ENCODE measurements around the gene BAHD1. TPM values are rescaled to one million over a fixed set of nuclear protein-coding genes. Genes with fewer than 3 reads are reported as not detected.
"Not testable (repeated sequence)": the region's sequence is repeated elsewhere in the genome, so short reads cannot be mapped to it uniquely, and the experiment has no call there.

The BAHD1 gene
- total RNA-seq, 2 donors from 2014 or later = 20.8 to 21.9 TPM

GRCh38 chr15:40443255-40443654 lies 2.5 kb downstream of the BAHD1 start:
- Mint-ChIP-seq H3K36me3 (ENCODE audit: insufficient read depth in 2 of 2) (peaks cover 0 to 2% of the 10 kb centered on the region in 2 donors), H3K4me3 (peak overlapping the region; percentile 90 to 93), H3K9me3 (no peaks in the 10 kb centered on the region), H3K27ac (no peak overlapping the region), H3K27me3 (ENCODE audit: low read depth) (peaks cover 21% of the 10 kb centered on the region), H3K4me1 (ENCODE audit: low read depth) (peaks cover 47% of the 10 kb centered on the region)
- DNase-seq (no peak), ATAC-seq (replicated peaks in 1 of 2) (no peak)

- peaks cover 0 to 2% of the 10 kb centered on the region in 2 donors for H3K36me3 Mint-ChIP-seq (ENCODE audit: insufficient read depth in 2 of 2)
- H3K4me1 Mint-ChIP-seq (ENCODE audit: low read depth) = peaks cover 48% of the 10 kb centered on the region
- no peaks in the 10 kb centered on the region for H3K9me3 Mint-ChIP-seq
- ATAC-seq (replicated peaks in 1 of 2) (no peak), DNase-seq (no peak)
- peak overlapping the region in 1 of 2 donors; percentile 6 for H3K4me3 Mint-ChIP-seq
- peaks cover 15% of the 10 kb centered on the region for H3K27me3 Mint-ChIP-seq (ENCODE audit: low read depth)
- peak overlapping the region; percentile 12 for H3K27ac Mint-ChIP-seq
Measured at GRCh38 chr15:40443846-40444245, 3.1 kb downstream of the BAHD1 start.

- ATAC-seq (replicated peaks in 1 of 2) = no peak
- H3K9me3 Mint-ChIP-seq = no peaks in the 10 kb centered on the region
- no peak overlapping the region for H3K4me3 Mint-ChIP-seq
- H3K27me3 Mint-ChIP-seq (ENCODE audit: low read depth) = peaks cover 6% of the 10 kb centered on the region
- no peak overlapping the region for H3K27ac Mint-ChIP-seq
- peaks cover 0 to 2% of the 10 kb centered on the region in 2 donors for H3K36me3 Mint-ChIP-seq (ENCODE audit: insufficient read depth in 2 of 2)
- H3K4me1 Mint-ChIP-seq (ENCODE audit: low read depth) = peaks cover 53% of the 10 kb centered on the region
- DNase-seq = no peak
Measured at GRCh38 chr15:40444736-40445135, 4.0 kb downstream of the BAHD1 start.

- Mint-ChIP-seq H3K4me3 (no peak overlapping the region), H3K9me3 (no peaks in the 10 kb centered on the region), H3K36me3 (ENCODE audit: insufficient read depth in 2 of 2) (no peaks in the 10 kb centered on the region), H3K27ac (peak overlapping the region; percentile 34), H3K4me1 (ENCODE audit: low read depth) (peaks cover 54% of the 10 kb centered on the region), H3K27me3 (ENCODE audit: low read depth) (no peaks in the 10 kb centered on the region)
- DNase-seq (no peak), ATAC-seq (replicated peaks in 1 of 2) (no peak)
Measured at GRCh38 chr15:40445421-40445922, 4.7 kb downstream of the BAHD1 start.

DNA sequence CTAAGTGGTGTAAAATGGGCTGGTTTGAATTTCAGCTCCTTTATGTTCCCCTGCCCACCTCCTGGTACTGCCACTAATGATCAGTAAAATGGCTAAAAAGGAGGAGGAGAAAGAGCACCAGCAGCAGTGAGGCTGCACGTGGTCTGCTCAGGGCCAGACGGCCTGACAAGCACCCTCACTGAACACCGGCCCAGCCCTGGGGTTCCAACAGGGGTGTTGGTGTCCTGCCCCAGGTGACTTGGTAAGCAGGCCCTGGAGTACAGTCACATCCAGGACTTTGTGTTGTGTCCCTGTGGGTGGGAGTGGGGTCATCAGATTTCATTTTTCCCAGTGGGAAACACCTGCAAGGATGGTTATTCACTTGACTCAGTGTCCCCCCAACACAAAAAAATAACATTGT lies 5.4 kb downstream of the BAHD1 start:
- ATAC-seq (replicated peaks in 1 of 2) (no peak), DNase-seq (no peak)
- H3K9me3 Mint-ChIP-seq = no peaks in the 10 kb centered on the region
- no peaks in the 10 kb centered on the region for H3K27me3 Mint-ChIP-seq (ENCODE audit: low read depth)
- H3K4me1 Mint-ChIP-seq (ENCODE audit: low read depth) = peaks cover 59% of the 10 kb centered on the region
- H3K27ac Mint-ChIP-seq = no peak overlapping the region
- no peak overlapping the region for H3K4me3 Mint-ChIP-seq
- no peaks in the 10 kb centered on the region for H3K36me3 Mint-ChIP-seq (ENCODE audit: insufficient read depth in 2 of 2)

DNA sequence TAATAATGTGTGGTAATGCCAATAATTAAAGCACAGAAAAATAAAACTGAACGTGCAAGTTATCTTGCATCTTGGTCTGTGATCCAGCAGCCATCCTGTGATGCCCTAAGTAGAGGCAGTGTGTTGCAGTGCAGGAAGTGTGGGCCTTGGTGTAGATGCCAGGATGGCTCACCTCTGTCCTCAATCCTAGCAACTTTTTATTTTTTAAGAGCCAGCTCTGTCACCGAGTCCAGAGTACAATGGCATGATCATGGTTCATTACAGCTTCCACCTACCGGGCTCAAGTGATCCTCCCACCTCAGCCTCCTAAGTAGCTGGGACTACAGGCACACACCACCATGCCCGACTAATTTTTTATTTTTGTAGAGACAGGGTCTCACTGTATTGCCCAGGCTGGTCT lies 7.6 kb downstream of the BAHD1 start:
- Mint-ChIP-seq H3K27ac (no peak overlapping the region), H3K9me3 (no peaks in the 10 kb centered on the region), H3K27me3 (ENCODE audit: low read depth) (no peaks in the 10 kb centered on the region), H3K36me3 (ENCODE audit: insufficient read depth in 2 of 2) (no peaks in the 10 kb centered on the region), H3K4me1 (ENCODE audit: low read depth) (peaks cover 70% of the 10 kb centered on the region), H3K4me3 (no peak overlapping the region)
- ATAC-seq (replicated peaks in 1 of 2) (no peak), DNase-seq (no peak)

DNA sequence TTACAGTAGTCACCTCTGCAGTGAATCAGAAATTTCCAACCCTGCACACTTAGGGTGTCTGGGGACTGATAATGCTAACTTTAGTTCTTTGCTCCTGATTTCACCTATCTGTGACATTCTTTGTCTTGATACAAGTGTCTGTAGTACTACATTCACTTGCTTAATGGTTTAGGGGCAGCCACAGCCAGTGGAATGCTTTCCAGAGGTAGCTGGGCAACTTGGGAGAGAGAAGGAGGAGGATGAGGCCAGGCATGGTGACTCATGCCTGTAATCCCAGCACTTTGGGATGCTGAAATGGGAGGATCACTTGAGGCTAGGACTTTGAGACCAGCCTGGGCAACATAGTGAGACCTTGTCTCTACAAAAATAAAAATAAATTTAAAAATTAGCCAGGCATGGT lies 8.5 kb downstream of the BAHD1 start:
- no peak for ATAC-seq (replicated peaks in 1 of 2)
- H3K27me3 Mint-ChIP-seq (ENCODE audit: low read depth) = no peaks in the 10 kb centered on the region
- H3K4me3 Mint-ChIP-seq = no peak overlapping the region
- H3K9me3 Mint-ChIP-seq = no peaks in the 10 kb centered on the region
- DNase-seq = no peak
- H3K27ac Mint-ChIP-seq = no peak overlapping the region
- no peaks in the 10 kb centered on the region for H3K36me3 Mint-ChIP-seq (ENCODE audit: insufficient read depth in 2 of 2)
- peaks cover 70% of the 10 kb centered on the region for H3K4me1 Mint-ChIP-seq (ENCODE audit: low read depth)

DNA sequence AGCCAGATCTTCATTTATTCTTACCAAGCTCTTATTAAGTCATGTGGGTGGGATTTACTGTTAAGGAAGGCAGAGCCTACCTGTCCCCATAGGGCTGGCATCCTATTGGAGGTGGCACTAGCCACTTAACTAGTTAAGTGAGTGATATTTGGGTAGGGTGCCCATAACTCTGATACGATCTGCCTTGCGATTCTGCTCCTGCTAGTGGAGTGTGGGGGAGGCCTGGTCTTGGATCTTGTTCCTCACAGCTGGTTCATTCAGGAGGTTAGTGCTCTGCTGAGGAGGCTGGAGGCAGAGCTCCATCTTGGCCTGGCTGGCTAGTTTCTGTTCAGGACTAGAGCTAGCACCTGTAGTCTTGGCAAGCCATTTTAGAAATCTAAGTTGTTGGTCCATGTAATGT lies 9.3 kb downstream of the BAHD1 start:
- no peaks in the 10 kb centered on the region for H3K27me3 Mint-ChIP-seq (ENCODE audit: low read depth)
- no peaks in the 10 kb centered on the region for H3K36me3 Mint-ChIP-seq (ENCODE audit: insufficient read depth in 2 of 2)
- no peak for DNase-seq
- H3K4me3 Mint-ChIP-seq = no peak overlapping the region
- no peak overlapping the region for H3K27ac Mint-ChIP-seq
- no peak for ATAC-seq (replicated peaks in 1 of 2)
- peaks cover 70% of the 10 kb centered on the region for H3K4me1 Mint-ChIP-seq (ENCODE audit: low read depth)
- no peaks in the 10 kb centered on the region for H3K9me3 Mint-ChIP-seq

GRCh38 chr15:40451527-40452158 lies 10.9 kb downstream of the BAHD1 start:
- Mint-ChIP-seq H3K27ac (no peak overlapping the region), H3K4me3 (peak overlapping the region in 1 of 2 donors; percentile 36), H3K4me1 (ENCODE audit: low read depth) (peaks cover 77% of the 10 kb centered on the region), H3K27me3 (ENCODE audit: low read depth) (no peaks in the 10 kb centered on the region), H3K36me3 (ENCODE audit: insufficient read depth in 2 of 2) (no peaks in the 10 kb centered on the region), H3K9me3 (no peaks in the 10 kb centered on the region)
- no peak for ATAC-seq (replicated peaks in 1 of 2)
- no peak for DNase-seq

GRCh38 chr15:40452296-40453090 lies 11.7 kb downstream of the BAHD1 start:
- peak overlapping the region; percentile 42 to 72 for H3K4me3 Mint-ChIP-seq

DNA sequence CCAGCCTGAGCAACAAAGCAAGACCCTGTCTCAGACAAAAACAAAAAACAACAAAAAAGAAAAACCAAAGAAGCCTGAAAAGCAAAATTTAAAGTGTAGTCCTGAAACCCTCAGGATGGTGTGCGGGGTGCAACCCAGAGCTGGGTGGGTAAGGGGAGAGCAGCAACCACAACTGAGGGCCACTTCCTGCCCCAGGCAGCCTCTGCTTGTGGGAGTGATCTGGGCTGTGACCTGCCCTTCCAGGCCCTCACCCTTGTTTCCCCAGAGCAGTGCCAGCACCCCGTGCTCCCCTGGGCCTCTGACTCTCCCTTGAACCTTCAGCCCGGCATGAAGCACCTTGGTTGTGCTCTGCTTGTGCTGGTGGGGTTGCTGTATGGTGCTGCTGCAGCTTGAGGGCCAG lies 13.2 kb downstream of the BAHD1 start:
- H3K27ac Mint-ChIP-seq = peak overlapping the region; percentile 83
- not testable (repeated sequence) for H3K9me3 Mint-ChIP-seq; H3K27me3 Mint-ChIP-seq (ENCODE audit: low read depth); H3K36me3 Mint-ChIP-seq (ENCODE audit: insufficient read depth in 2 of 2)
- H3K4me1 Mint-ChIP-seq (ENCODE audit: low read depth) = peaks cover 82% of the 10 kb centered on the region
- peak overlapping the region; percentile 41 to 72 for H3K4me3 Mint-ChIP-seq
- peak; percentile 69 for ATAC-seq (replicated peaks in 1 of 2)
- peak in 1 of 2 donors; percentile 51 for DNase-seq

More at GRCh38 chr15:40452296-40453090, 11.7 kb downstream of the BAHD1 start:
- Mint-ChIP-seq H3K27ac (peak overlapping the region; percentile 63), H3K9me3 (no peaks in the 10 kb centered on the region), H3K27me3 (ENCODE audit: low read depth) (no peaks in the 10 kb centered on the region), H3K4me1 (ENCODE audit: low read depth) (peaks cover 84% of the 10 kb centered on the region), H3K36me3 (ENCODE audit: insufficient read depth in 2 of 2) (no peaks in the 10 kb centered on the region)
- ATAC-seq (replicated peaks in 1 of 2) (peak; percentile 55 to 66), DNase-seq (no peak)

DNA sequence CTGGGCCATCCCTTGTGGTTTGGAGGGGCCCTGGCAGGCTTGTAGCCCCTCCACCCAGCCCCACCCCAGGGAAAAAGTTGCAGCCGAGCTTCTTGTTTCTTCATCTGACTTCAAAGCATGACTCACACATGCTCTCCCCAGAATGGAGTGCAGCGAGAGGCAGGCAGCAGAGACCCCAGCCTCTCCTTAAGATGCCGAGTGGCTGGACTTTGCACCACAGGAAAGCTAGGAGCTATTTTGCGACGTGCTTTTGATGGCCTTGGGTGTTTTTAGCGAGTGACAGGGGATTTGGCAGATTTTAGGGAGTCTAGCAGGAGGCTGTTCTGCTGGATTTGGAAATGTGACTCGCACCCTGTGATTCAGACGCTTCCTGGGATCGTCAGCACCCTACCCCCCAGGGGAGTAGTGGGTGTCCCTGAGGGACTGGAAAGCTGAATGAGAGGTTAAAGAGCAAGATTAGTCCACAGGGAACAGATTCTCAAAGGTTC lies 14.2 kb downstream of the BAHD1 start:
- Mint-ChIP-seq H3K27me3 (ENCODE audit: low read depth) (no peaks in the 10 kb centered on the region), H3K4me3 (peak overlapping the region; percentile 44 to 72), H3K27ac (peak overlapping the region; percentile 20), H3K9me3 (no peaks in the 10 kb centered on the region), H3K36me3 (ENCODE audit: insufficient read depth in 2 of 2) (no peaks in the 10 kb centered on the region), H3K4me1 (ENCODE audit: low read depth) (peaks cover 72% of the 10 kb centered on the region)
- DNase-seq (peak in 1 of 2 donors; percentile 43), ATAC-seq (replicated peaks in 1 of 2) (peak; percentile 20 to 52)

DNA sequence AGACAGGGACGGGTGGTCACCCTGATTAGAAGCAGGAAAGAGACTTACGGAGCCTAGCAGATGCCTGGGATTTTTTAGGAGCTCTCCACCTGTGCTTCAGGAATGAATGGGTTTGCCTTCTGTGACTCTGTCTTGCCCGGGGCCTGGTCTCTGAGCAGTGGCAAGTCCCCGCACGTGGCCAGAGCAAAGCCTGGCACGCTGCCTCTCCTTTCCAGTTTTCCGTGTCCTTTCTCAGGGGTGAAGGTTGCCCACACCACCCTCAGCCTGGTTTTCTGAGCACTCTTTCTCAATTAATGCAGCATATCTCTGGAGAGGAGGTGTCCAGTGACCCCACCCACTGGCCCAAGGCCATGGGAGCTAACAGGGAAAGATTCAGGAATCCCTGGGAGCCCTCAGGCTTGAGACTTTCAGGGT lies 15.6 kb downstream of the BAHD1 start:
- H3K4me1 Mint-ChIP-seq (ENCODE audit: low read depth) = peaks cover 60% of the 10 kb centered on the region

More for the DNA sequence above, 15.6 kb downstream of the BAHD1 start:
- H3K27me3 Mint-ChIP-seq (ENCODE audit: low read depth) = no peaks in the 10 kb centered on the region
- no peaks in the 10 kb centered on the region for H3K9me3 Mint-ChIP-seq
- ATAC-seq (replicated peaks in 1 of 2) (no peak), DNase-seq (no peak)
- H3K27ac Mint-ChIP-seq = no peak overlapping the region
- H3K4me3 Mint-ChIP-seq = no peak overlapping the region
- H3K36me3 Mint-ChIP-seq (ENCODE audit: insufficient read depth in 2 of 2) = no peaks in the 10 kb centered on the region
